Epithelial cell of proximal tubule (primary cell): ENCODE results near the gene RAD51B. TPM values are rescaled to one million over a fixed set of nuclear protein-coding genes. Genes with fewer than 3 reads are reported as not detected.

Source experiments
- DNase-seq: peaks from one replicate; pipeline ENCODE4 v3.0.0-alpha.2; 2011; ENCODE audit warnings: low read depth
- H3K4me3 ChIP-seq: 2 replicates; pipeline ENCODE4 v1.5.1; 2011; ENCODE audit warnings: low read depth, mild to moderate bottlenecking, low read length
- total RNA-seq: library from RNA; depleted of rRNA; stranded (reverse); fragments of >200 nt; gene quantifications from 2 replicates; pipeline ENCODE4 v1.2.3, GENCODE V29; 2015
- TF ChIP-seq, protein P1 (sequence below): conservative IDR thresholded peaks from 2 replicates; pipeline ENCODE4 v1.5.1; 2012; ENCODE audit warnings: low read depth, mild to moderate bottlenecking, low read length

The RAD51B gene
- total RNA-seq, 1 donor from 2014 or later, result 6.3 TPM

GRCh38 chr14:68372368-68372767, 552.8 kb downstream of the RAD51B start:
- H3K4me3 ChIP-seq, result no peak overlapping the region
- TF ChIP-seq, protein P1, sequence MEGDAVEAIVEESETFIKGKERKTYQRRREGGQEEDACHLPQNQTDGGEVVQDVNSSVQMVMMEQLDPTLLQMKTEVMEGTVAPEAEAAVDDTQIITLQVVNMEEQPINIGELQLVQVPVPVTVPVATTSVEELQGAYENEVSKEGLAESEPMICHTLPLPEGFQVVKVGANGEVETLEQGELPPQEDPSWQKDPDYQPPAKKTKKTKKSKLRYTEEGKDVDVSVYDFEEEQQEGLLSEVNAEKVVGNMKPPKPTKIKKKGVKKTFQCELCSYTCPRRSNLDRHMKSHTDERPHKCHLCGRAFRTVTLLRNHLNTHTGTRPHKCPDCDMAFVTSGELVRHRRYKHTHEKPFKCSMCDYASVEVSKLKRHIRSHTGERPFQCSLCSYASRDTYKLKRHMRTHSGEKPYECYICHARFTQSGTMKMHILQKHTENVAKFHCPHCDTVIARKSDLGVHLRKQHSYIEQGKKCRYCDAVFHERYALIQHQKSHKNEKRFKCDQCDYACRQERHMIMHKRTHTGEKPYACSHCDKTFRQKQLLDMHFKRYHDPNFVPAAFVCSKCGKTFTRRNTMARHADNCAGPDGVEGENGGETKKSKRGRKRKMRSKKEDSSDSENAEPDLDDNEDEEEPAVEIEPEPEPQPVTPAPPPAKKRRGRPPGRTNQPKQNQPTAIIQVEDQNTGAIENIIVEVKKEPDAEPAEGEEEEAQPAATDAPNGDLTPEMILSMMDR, result no peak
- DNase-seq, result no peak

- DNase-seq, result no peak
- TF ChIP-seq, protein P1, result no peak
- no peak overlapping the region for H3K4me3 ChIP-seq
Measured at GRCh38 chr14:68373124-68373646, 553.6 kb downstream of the RAD51B start.

DNA sequence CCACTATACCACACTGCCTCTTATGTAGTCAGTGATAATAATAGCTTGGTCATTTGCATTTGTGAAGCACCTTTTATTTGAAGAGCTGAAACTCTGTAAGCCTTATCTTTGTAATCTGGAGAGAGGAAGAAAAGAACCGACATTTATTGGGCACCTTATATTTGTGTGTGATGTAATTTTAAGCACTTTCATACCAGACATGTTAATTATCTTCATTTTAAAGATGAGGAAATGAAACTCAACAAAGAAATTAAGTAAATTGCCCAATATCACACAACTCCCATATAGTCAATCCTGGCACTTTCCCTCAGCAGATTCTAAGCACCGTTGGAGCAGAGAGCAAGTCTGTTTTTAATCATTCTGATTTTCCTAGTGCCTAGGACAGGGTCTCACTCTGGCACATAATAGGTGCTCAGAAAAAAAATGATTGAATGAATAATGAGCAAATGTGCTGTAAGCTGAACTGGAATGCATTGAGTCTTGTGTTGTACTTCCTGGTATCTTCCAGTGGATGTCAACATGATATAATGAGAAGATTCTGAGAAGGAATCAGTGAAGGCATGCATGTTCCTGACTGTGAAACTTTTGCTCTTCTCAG, 554.4 kb downstream of the RAD51B start:
- no peak for DNase-seq
- no peak overlapping the region for H3K4me3 ChIP-seq
- TF ChIP-seq, protein P1, result no peak

DNA sequence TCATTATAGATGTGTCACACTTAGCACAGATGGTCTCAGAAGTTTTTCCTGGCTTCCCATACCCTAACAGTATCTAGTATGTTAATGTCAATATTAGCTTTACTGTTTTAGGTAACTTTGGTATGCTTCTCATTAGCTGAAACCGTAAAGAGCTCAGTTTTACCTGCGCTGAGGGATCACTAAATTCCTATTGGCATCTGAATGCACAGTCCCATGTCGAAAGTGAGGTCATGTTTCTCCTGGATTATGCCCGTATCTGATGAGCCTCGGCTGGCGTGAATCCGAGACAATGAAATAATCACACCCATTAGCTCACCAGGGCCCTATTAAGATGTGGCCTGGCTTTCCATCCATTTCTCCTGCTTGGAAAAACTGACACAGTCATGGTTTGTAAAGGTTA, 555.1 kb downstream of the RAD51B start:
- no peak overlapping the region for H3K4me3 ChIP-seq
- DNase-seq, result no peak
- TF ChIP-seq, protein P1, result no peak

DNA sequence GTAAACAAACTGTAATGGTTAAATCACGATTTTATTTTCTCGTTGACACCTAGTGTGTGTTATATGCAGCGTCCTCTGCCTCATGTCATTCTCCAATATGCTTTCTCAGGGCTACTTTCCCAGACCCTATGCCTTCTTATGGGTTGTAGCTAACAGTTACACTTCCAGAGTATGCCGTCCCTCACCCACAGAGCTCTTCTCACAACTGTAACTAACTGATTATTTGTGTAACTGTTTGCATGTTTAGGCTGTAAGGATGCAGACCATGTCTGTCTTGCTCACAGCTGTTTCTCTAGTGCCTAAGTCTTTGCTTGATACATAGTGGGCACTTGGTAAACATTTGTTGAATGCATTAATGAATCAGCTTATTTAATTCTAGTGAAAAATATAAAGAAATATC, 555.8 kb downstream of the RAD51B start:
- TF ChIP-seq, protein P1, result no peak
- DNase-seq, result no peak
- no peak overlapping the region for H3K4me3 ChIP-seq

- H3K4me3 ChIP-seq, result no peak overlapping the region
- TF ChIP-seq, protein P1, result no peak
- DNase-seq, result no peak
Measured at GRCh38 chr14:68376067-68376779, 556.6 kb downstream of the RAD51B start.

- no peak for DNase-seq
- TF ChIP-seq, protein P1, result no peak
- H3K4me3 ChIP-seq, result no peak overlapping the region
Measured at GRCh38 chr14:68377006-68377405, 557.4 kb downstream of the RAD51B start.
